Trophoblast cell (in vitro differentiated cells and primary cell): ENCODE measurements around the gene ZG16.

Source experiments
- DNase-seq, 2 donors: peaks; one replicate each; pipeline ENCODE4 v3.0.0-alpha.2; 2016
- H2AFZ ChIP-seq: 2 replicates; pipeline ENCODE4 v1.6.1; 2013; ENCODE audit warnings: low read length, moderate library complexity, mild to moderate bottlenecking; ENCODE audit not compliant: insufficient read depth, poor library complexity
- H2AK5ac ChIP-seq: 2 replicates; pipeline ENCODE4 v1.6.1; 2013; ENCODE audit warnings: mild to moderate bottlenecking, low read length
- H2BK120ac ChIP-seq: 2 replicates; pipeline ENCODE4 v1.6.1; 2013; ENCODE audit warnings: low read length, mild to moderate bottlenecking, moderate library complexity; ENCODE audit not compliant: insufficient read depth, poor library complexity
- H2BK12ac ChIP-seq: 2 replicates; pipeline ENCODE4 v1.6.1; 2013; ENCODE audit warnings: mild to moderate bottlenecking, low read length, moderate library complexity
- H2BK5ac ChIP-seq: 2 replicates; pipeline ENCODE4 v1.6.1; 2013; ENCODE audit warnings: low read length, low read depth, moderate library complexity, mild to moderate bottlenecking; ENCODE audit not compliant: poor library complexity
- H3K14ac ChIP-seq: 2 replicates; pipeline ENCODE4 v1.6.1; 2013; ENCODE audit warnings: mild to moderate bottlenecking, low read length
- H3K18ac ChIP-seq: 2 replicates; pipeline ENCODE4 v1.6.1; 2013; ENCODE audit warnings: mild to moderate bottlenecking, low read length
- H3K23ac ChIP-seq: 2 replicates; pipeline ENCODE4 v1.6.1; 2013; ENCODE audit warnings: low read length
- H3K27ac ChIP-seq: 2 replicates; pipeline ENCODE4 v1.5.1; 2013; ENCODE audit warnings: low read depth, mild to moderate bottlenecking, inconsistent platforms, low read length, moderate library complexity
- H3K27me3 ChIP-seq: 2 replicates; pipeline ENCODE4 v1.6.1; 2013; ENCODE audit warnings: inconsistent platforms, mild to moderate bottlenecking, low read length, moderate library complexity; ENCODE audit not compliant: insufficient read depth
- H3K36me3 ChIP-seq, 2 experiments: 1 replicate in 1 of 2; 2 replicates in 1 of 2; pipeline ENCODE4 v1.6.1; 2013; ENCODE audit warnings: low read length in 2 of 2, mild to moderate bottlenecking in 2 of 2, moderate library complexity in 1 of 2; ENCODE audit not compliant: insufficient read depth in 2 of 2, control insufficient read depth in 1 of 2
- H3K4ac ChIP-seq: 2 replicates; pipeline ENCODE4 v1.6.1; 2013; ENCODE audit warnings: low read depth, mild to moderate bottlenecking, low read length, moderate library complexity
- H3K4me1 ChIP-seq, 2 experiments: 1 replicate in 1 of 2; 2 replicates in 1 of 2; pipeline ENCODE4 v1.6.1; 2013; ENCODE audit warnings: low read length in 2 of 2, mild to moderate bottlenecking in 2 of 2, moderate library complexity in 1 of 2; ENCODE audit not compliant: insufficient read depth in 2 of 2, control insufficient read depth in 1 of 2
- H3K4me2 ChIP-seq: 2 replicates; pipeline ENCODE4 v1.6.1; 2013; ENCODE audit warnings: inconsistent platforms, mild to moderate bottlenecking, low read length, moderate library complexity
- H3K4me3 ChIP-seq: 2 replicates; pipeline ENCODE4 v1.5.1; 2013; ENCODE audit warnings: mild to moderate bottlenecking, low read depth, low read length, inconsistent platforms
- H3K79me1 ChIP-seq: one replicate; pipeline ENCODE4 v1.6.1; 2013; ENCODE audit warnings: low read length
- H3K79me2 ChIP-seq: 2 replicates; pipeline ENCODE4 v1.6.1; 2013; ENCODE audit warnings: low read length, mild to moderate bottlenecking; ENCODE audit not compliant: control insufficient read depth, insufficient read depth, poor library complexity
- H3K9ac ChIP-seq: 2 replicates; pipeline ENCODE4 v1.6.1; 2013; ENCODE audit warnings: mild to moderate bottlenecking, low read length
- H3K9me3 ChIP-seq: 2 replicates; pipeline ENCODE4 v1.6.1; 2013; ENCODE audit warnings: low read depth, mild to moderate bottlenecking, control low read depth, inconsistent platforms, low read length; ENCODE audit not compliant: insufficient read depth
- H4K12ac ChIP-seq: 2 replicates; pipeline ENCODE4 v1.6.1; 2013; ENCODE audit warnings: low read depth, mild to moderate bottlenecking, low read length, moderate library complexity
- H4K8ac ChIP-seq: 2 replicates; pipeline ENCODE4 v1.6.1; 2013; ENCODE audit warnings: low read depth, mild to moderate bottlenecking, low read length, moderate library complexity
- H4K91ac ChIP-seq: one replicate; pipeline ENCODE4 v1.6.1; 2013; ENCODE audit warnings: low read depth, mild to moderate bottlenecking, low read length, moderate library complexity
- WGBS: extraction: QIAGEN DNeasy Blood & Tissue Kit; methylation state at CpG from one replicate; pipeline ENCODE4 v1.1.7; 2013; ENCODE audit warnings: missing lambda C conversion rate; ENCODE audit not compliant: insufficient read length, insufficient coverage; ENCODE audit errors: extremely low coverage; 5-methylcytosine and 5-hydroxymethylcytosine counted together

The ZG16 gene

GRCh38 chr16:29804020-29804419 lies 26.0 kb downstream of the ZG16 start:
- Histone ChIP-seq H3K79me1 (peaks cover 18% of the 10 kb centered on the region), H2BK5ac (no peak overlapping the region), H4K12ac (no peak overlapping the region), H2BK12ac (no peak overlapping the region), H3K9ac (no peak overlapping the region), H3K4me2 (no peak overlapping the region), H3K18ac (no peak overlapping the region), H3K27ac (no peak overlapping the region), H4K8ac (no peak overlapping the region), H2AFZ (no peak overlapping the region), H3K36me3 (peaks cover 51 to 52% of the 10 kb centered on the region in 2 experiments), H3K9me3 (peaks cover 2% of the 10 kb centered on the region), H3K4ac (no peak overlapping the region), H3K79me2 (peaks cover 20% of the 10 kb centered on the region), H3K14ac (no peak overlapping the region), H3K4me1 (peaks cover 10 to 13% of the 10 kb centered on the region in 2 experiments), H2AK5ac (no peak overlapping the region), H3K27me3 (no peaks in the 10 kb centered on the region), H2BK120ac (no peak overlapping the region), H4K91ac (no peak overlapping the region), H3K23ac (no peak overlapping the region), H3K4me3 (no peak overlapping the region)
- no peak for DNase-seq
- WGBS, result no CpG with 5 or more reads among the region's 8 CpGs

- Histone ChIP-seq H3K4ac (peak overlapping the region; percentile 97), H3K4me2 (peak overlapping the region; percentile 77), H3K79me2 (peaks cover 22% of the 10 kb centered on the region), H2BK12ac (peak overlapping the region; percentile 27), H3K9me3 (peaks cover 4% of the 10 kb centered on the region), H4K8ac (peak overlapping the region; percentile 89), H3K23ac (no peak overlapping the region), H3K27ac (peak overlapping the region; percentile 86), H3K79me1 (peaks cover 18% of the 10 kb centered on the region), H3K36me3 (peaks cover 50 to 51% of the 10 kb centered on the region in 2 experiments), H3K14ac (peak overlapping the region; percentile 75), H2BK120ac (peak overlapping the region; percentile 27), H2AFZ (peak overlapping the region; percentile 77), H3K27me3 (no peaks in the 10 kb centered on the region), H4K12ac (peak overlapping the region; percentile 72), H2BK5ac (peak overlapping the region; percentile 32), H3K9ac (peak overlapping the region; percentile 85), H3K4me3 (peak overlapping the region; percentile 71), H2AK5ac (peak overlapping the region; percentile 69), H3K4me1 (peaks cover 12 to 19% of the 10 kb centered on the region in 2 experiments), H4K91ac (peak overlapping the region; percentile 89), H3K18ac (peak overlapping the region; percentile 50)
- no CpG with 5 or more reads among the region's 26 CpGs for WGBS
- DNase-seq, result peak in 1 of 2 donors; percentile 41
Observed at GRCh38 chr16:29804455-29805231, 26.6 kb downstream of the ZG16 start.

- H3K4me3 ChIP-seq, result peak overlapping the region; percentile 71
- H2AFZ ChIP-seq, result peak overlapping the region; percentile 77
- peaks cover 51 to 53% of the 10 kb centered on the region in 2 experiments for H3K36me3 ChIP-seq
- peak; percentile 97 to 98 for DNase-seq
- H3K23ac ChIP-seq, result no peak overlapping the region
- H3K9me3 ChIP-seq, result peaks cover 4% of the 10 kb centered on the region
- peaks cover 18 to 25% of the 10 kb centered on the region in 2 experiments for H3K4me1 ChIP-seq
- peak overlapping the region; percentile 72 for H4K12ac ChIP-seq
- no CpG with 5 or more reads among the region's 103 CpGs for WGBS
- H2BK5ac ChIP-seq, result peak overlapping the region; percentile 32
- no peak overlapping the region for H2BK12ac ChIP-seq
- peak overlapping the region; percentile 97 for H3K4ac ChIP-seq
- peak overlapping the region; percentile 85 for H3K9ac ChIP-seq
- peak overlapping the region; percentile 27 for H2BK120ac ChIP-seq
- H3K79me1 ChIP-seq, result peaks cover 18% of the 10 kb centered on the region
- peaks cover 22% of the 10 kb centered on the region for H3K79me2 ChIP-seq
- H3K27me3 ChIP-seq, result no peaks in the 10 kb centered on the region
- H4K91ac ChIP-seq, result peak overlapping the region; percentile 89
- peak overlapping the region; percentile 75 for H3K14ac ChIP-seq
- H4K8ac ChIP-seq, result peak overlapping the region; percentile 89
- H3K18ac ChIP-seq, result peak overlapping the region; percentile 50
- peak overlapping the region; percentile 61 for H2AK5ac ChIP-seq
- peak overlapping the region; percentile 77 for H3K4me2 ChIP-seq
- H3K27ac ChIP-seq, result peak overlapping the region; percentile 86
Observed at GRCh38 chr16:29805232-29806098, 27.4 kb downstream of the ZG16 start.

GRCh38 chr16:29806099-29806579 lies 28.1 kb downstream of the ZG16 start, which contains the start of gene MAZ:
MAZ (plus strand) TSS chr16:29806529; CDS start chr16:29806702, 173 bp downstream.
- H2BK5ac ChIP-seq, result peak within 1 kb of the TSS; percentile 87

More at GRCh38 chr16:29806099-29806579, 28.1 kb downstream of the ZG16 start, which contains the start of gene MAZ:
- Histone ChIP-seq H3K27ac (peak within 1 kb of the TSS; percentile 87), H2AFZ (peak within 1 kb of the TSS; percentile 62), H3K4me2 (peak within 1 kb of the TSS; percentile 77), H4K8ac (peak within 1 kb of the TSS; percentile 91), H3K4me1 (peaks cover 21 to 30% of the 10 kb centered on the region in 2 experiments), H3K14ac (peak within 1 kb of the TSS; percentile 97), H2AK5ac (peak within 1 kb of the TSS; percentile 70), H3K79me1 (peaks cover 18% of the 10 kb centered on the region), H3K27me3 (no peaks in the 10 kb centered on the region), H3K79me2 (peaks cover 22% of the 10 kb centered on the region), H3K4me3 (peak within 1 kb of the TSS; percentile 79), H2BK12ac (no peak within 1 kb of the TSS), H2BK120ac (peak within 1 kb of the TSS; percentile 81), H4K91ac (peak within 1 kb of the TSS; percentile 91), H3K23ac (no peak within 1 kb of the TSS), H4K12ac (peak within 1 kb of the TSS; percentile 67), H3K36me3 (peaks cover 47 to 49% of the 10 kb centered on the region in 2 experiments), H3K9me3 (peaks cover 4% of the 10 kb centered on the region), H3K18ac (peak within 1 kb of the TSS; percentile 79), H3K9ac (peak within 1 kb of the TSS; percentile 48), H3K4ac (peak within 1 kb of the TSS; percentile 62)
- DNase-seq, result no peak
- no CpG with 5 or more reads among the region's 67 CpGs for WGBS
